ENCODE data around the gene CILP2. TPM values are rescaled to one million over a fixed set of nuclear protein-coding genes. Genes with fewer than 3 reads are reported as not detected.
A peak's percentile ranks its signal among the peaks of the same experiment; 100 is the strongest.

Gene CILP2
- total RNA-seq, 2 experiments from 2014 or later: 0.25 TPM; not detected in 1

DNA sequence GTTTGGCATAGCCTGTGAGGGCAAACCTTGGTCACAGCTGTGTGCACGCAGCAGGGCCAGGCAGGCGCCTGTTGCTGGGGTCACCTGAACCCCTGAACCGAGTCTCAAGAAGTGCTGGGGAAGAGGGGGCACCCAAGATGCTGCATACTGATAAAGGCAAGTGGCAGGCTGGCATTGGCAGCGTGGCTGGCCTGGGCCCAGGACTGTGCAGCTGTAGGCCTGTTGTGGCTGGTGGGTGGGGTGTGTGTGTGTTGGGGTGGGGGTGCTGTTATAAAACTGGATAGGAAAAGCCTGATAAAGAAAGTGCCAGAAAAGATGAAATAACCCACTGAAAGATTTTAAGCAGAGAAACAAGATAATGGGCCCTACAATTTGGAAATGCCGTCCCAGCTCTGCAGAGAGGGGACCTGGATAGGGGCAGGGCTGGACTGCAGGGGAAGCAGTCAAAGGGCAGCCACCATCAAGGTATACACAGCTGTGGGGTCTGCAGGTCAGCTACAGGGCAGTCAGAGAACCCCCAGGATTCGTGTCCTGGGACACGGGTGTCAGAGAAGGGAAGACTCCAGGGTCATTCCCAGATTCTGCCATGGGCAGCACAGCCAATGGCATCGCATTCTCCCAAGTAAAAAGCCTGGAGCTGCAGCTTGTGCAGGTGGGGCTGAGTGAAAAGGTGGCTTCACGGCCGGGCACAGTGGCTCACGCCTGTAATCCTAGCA lies 33.2 kb downstream of the CILP2 start:
- Mint-ChIP-seq H3K9me3 (no peaks in the 10 kb centered on the region), H3K4me3 (no peak overlapping the region), H3K4me1 (no peaks in the 10 kb centered on the region), H3K36me3 (ENCODE audit: low read depth) (peaks cover 38% of the 10 kb centered on the region), H3K27me3 (no peaks in the 10 kb centered on the region), H3K27ac (no peak overlapping the region)
- DNase-seq: no peak
- CTCF ChIA-PET: interaction anchor here (1.3 to 1.8 kb wide), 3 partner anchors 12 to 82 kb away, joined by 3 to 4 read pairs (median 4); no protein-coding TSS in a partner anchor
- POLR2A ChIA-PET: no interaction called here

DNA sequence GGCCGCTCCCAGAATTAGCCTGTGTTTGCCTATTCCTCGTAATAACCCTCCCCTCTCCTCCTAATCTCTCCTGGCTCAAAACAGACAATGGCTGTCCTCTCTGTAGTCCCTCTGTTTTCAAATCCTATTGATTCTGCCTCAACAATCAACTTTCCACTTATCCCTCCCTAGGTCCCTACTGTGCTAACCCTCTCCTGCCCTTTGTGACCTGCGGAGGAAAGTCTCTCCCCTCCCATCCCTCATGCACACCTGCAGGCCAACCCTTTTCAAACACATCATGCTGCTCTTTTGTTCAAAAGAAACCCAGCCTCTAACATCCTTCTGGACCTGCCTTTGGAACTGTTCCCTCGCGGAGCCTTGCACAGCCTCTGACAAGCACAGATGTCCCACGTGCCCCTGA lies 37.3 kb downstream of the CILP2 start:
- ChIA-PET CTCF (interaction anchor here (1.6 kb wide), 1 partner anchor 8 kb away, joined by 4 read pairs; no protein-coding TSS in a partner anchor), POLR2A (no interaction called here)
- Mint-ChIP-seq H3K27me3 (no peaks in the 10 kb centered on the region), H3K4me3 (no peak overlapping the region), H3K36me3 (ENCODE audit: low read depth) (peaks cover 16% of the 10 kb centered on the region), H3K9me3 (no peaks in the 10 kb centered on the region), H3K27ac (no peak overlapping the region), H3K4me1 (peaks cover 8% of the 10 kb centered on the region)
- DNase-seq: no peak

DNA sequence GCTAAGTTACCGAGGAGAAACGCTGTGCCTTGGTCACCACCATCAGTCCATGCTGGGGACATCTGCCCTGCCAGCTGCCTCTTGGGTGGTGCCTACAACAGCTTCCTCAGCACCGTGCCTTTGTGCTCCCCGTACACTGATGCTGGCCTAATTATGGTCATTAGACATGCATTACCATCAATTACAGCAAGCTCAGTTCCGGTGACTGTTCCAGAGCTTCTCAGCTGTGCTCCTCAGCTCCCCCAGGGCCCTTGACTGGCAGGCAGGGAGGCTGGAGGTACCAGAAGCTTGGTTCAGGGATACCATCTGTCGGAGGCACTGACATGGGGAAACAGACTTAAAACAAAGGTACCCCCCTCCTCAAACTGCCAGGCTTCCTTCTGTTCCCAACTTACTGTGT lies 40.2 kb downstream of the CILP2 start:
- ChIA-PET CTCF (interaction anchor here (0.6 to 1.3 kb wide), 5 partner anchors 10 to 813 kb away, joined by 3 read pairs; no protein-coding TSS in a partner anchor), POLR2A (interaction anchor here (0.6 to 1.0 kb wide), 3 partner anchors 13 to 658 kb away, joined by 3 to 4 read pairs (median 4); partner anchors contain the start of gene ZNF682)
- no peaks in the 10 kb centered on the region for H3K27me3 Mint-ChIP-seq
- peaks cover 19% of the 10 kb centered on the region for H3K36me3 Mint-ChIP-seq (ENCODE audit: low read depth)
- H3K4me1 Mint-ChIP-seq: peaks cover 32% of the 10 kb centered on the region
- H3K27ac Mint-ChIP-seq: no peak overlapping the region
- H3K4me3 Mint-ChIP-seq: no peak overlapping the region
- DNase-seq: no peak
- H3K9me3 Mint-ChIP-seq: no peaks in the 10 kb centered on the region

DNA sequence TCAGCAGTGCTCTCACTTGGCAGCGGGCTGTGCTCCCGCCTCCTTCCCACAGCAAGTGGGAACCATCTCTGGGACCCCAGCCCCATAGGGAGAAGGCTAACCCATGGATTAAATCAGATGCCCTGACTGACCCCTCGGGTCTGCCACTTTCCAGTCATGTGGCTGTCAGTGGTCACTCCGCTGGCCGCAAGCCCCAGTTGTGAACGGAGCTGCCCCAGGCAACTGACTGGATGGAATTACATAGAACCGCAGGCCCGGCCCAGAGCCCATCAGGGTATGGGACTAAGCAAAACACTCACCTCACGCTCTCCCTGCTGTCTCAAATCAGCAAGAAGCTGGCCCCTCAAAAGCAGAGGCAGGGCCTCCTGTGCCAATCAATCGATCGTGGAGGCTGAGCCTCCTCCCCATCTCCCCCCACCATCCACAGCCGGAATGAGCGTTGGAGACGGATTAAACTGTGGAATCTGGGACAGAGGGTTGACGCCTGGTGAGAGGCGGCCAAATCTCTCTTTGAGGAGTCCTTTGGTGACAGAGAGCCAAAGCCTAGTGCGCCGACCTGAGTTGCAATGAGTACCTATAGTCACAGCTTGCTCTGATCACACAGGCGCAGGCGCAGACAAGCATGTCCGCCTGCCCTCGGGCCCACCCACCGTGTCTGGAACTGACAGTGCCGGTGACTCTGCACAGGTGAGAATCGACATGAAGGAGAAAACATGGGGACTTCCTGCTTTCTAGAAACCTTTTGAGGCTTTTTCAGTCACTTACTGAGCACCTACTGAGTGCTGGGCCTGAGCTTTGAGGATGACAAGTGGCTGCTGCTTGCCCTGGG lies 41.7 kb downstream of the CILP2 start:
- Mint-ChIP-seq H3K27me3 (no peaks in the 10 kb centered on the region), H3K4me1 (peaks cover 38% of the 10 kb centered on the region), H3K27ac (peak overlapping the region; percentile 36), H3K9me3 (no peaks in the 10 kb centered on the region), H3K36me3 (ENCODE audit: low read depth) (peaks cover 19% of the 10 kb centered on the region), H3K4me3 (no peak overlapping the region)
- DNase-seq: no peak
- POLR2A ChIA-PET: no interaction called here
- CTCF ChIA-PET: interaction anchor here (0.5 to 1.4 kb wide), 8 partner anchors 10 to 41 kb away, joined by 3 to 7 read pairs (median 4); no protein-coding TSS in a partner anchor

DNA sequence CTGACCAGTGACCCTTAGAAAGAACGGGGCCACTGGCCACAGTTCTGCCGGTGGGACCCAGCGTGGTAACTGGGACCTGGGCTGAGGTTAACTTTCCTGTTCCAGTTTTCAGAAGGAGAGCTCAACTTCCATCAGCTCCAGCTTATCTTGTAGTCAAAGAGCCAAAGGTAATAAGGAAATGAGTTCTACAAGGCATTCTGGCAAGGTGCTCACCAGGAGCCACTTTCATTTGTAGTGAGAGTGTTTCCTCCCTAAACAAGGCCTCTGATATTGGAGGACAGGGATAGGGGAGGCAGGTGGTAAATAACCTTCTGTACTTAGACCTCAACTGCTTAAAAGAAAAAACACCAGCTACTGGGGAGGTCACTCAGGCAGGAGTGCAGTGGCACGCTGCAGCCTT lies 42.4 kb downstream of the CILP2 start:
- Mint-ChIP-seq H3K4me3 (no peak overlapping the region), H3K9me3 (no peaks in the 10 kb centered on the region), H3K27me3 (no peaks in the 10 kb centered on the region), H3K27ac (peak overlapping the region; percentile 19), H3K36me3 (ENCODE audit: low read depth) (peaks cover 19% of the 10 kb centered on the region), H3K4me1 (peaks cover 38% of the 10 kb centered on the region)
- ChIA-PET POLR2A (no interaction called here), CTCF (interaction anchor here (0.5 to 1.4 kb wide), 4 partner anchors 9 to 26 kb away, joined by 3 to 7 read pairs (median 4); no protein-coding TSS in a partner anchor)
- DNase-seq: no peak

DNA sequence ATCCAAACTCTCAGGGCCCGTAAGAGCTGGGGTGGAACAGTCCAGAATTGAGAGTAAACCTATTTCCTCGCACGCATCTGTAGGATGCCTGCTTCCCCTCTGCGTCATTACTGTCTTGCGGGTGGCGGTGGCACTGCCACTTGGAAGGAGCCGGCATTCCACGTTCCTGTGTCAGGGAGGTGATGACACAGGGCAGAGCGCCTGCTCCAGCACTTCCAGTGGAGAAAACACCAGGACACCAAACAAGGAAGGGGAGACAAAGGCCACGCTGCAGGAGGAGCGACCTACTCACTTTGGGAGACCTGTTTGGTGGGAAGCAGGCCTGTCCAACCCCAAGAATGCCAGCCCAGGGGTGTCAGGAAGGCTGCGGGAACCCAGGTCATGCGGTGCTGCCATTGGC lies 43.3 kb downstream of the CILP2 start:
- no peak for DNase-seq
- POLR2A ChIA-PET: no interaction called here

DNA sequence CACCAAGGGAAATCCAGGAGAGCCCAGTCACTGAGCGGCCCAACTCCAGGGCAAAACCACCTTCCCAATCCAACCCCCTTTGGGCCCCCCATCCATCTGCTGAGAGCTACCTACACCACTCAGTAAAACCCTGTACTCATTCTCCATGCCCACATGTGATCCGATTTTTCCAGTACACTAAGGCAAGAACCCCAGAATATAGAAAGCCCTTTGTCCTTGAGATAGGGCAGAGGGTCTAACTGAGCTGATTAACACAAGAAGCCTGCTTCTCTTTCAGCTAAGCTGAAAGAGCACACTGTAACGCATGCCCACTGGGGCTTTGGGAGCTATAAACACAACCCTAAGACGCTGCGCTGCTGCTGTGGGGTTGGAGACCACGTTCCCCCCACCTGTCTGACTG lies 44.4 kb downstream of the CILP2 start:
- ChIA-PET CTCF (interaction anchor here (1.3 to 1.7 kb wide), 3 partner anchors 8 to 28 kb away, joined by 3 to 7 read pairs (median 4); no protein-coding TSS in a partner anchor), POLR2A (no interaction called here)
- Mint-ChIP-seq H3K36me3 (ENCODE audit: low read depth) (peaks cover 26% of the 10 kb centered on the region), H3K9me3 (no peaks in the 10 kb centered on the region), H3K4me1 (peaks cover 43% of the 10 kb centered on the region), H3K27me3 (no peaks in the 10 kb centered on the region), H3K27ac (peak overlapping the region; percentile 7), H3K4me3 (no peak overlapping the region)
- no peak for DNase-seq

More for the DNA sequence above, 43.3 kb downstream of the CILP2 start:
- no peaks in the 10 kb centered on the region for H3K9me3 Mint-ChIP-seq
- peaks cover 25% of the 10 kb centered on the region for H3K36me3 Mint-ChIP-seq (ENCODE audit: low read depth)
- CTCF ChIA-PET: interaction anchor here (1.5 to 1.7 kb wide), 2 partner anchors 27 to 29 kb away, joined by 3 to 7 read pairs; no protein-coding TSS in a partner anchor
- H3K4me1 Mint-ChIP-seq: peaks cover 43% of the 10 kb centered on the region
- H3K27me3 Mint-ChIP-seq: no peaks in the 10 kb centered on the region
- H3K4me3 Mint-ChIP-seq: no peak overlapping the region
- peak overlapping the region; percentile 81 for H3K27ac Mint-ChIP-seq

DNA sequence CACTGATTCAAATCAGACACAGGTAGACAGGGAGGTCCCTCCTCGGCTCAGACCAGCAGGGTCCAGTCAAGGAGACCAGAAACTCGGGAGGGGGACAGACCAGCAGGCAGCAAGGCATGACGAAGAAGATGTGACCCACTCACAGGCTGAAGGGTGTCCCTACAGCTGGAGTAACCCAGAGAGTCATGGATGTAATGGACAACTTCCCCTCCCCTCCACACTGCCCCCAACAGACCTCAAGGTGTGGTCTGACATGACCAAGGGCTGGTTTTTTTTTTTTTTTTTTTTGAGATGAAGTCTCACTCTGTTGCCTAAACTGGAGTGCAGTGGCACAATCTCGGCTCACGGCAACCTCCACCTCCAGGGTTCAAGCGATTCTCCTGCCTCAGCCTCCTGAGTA lies 46.3 kb downstream of the CILP2 start:
- CTCF ChIA-PET: interaction anchor here (2.0 kb wide), 1 partner anchor 30 kb away, joined by 6 read pairs; no protein-coding TSS in a partner anchor
- POLR2A ChIA-PET: no interaction called here
- Mint-ChIP-seq H3K4me1 (peaks cover 59% of the 10 kb centered on the region), H3K9me3 (no peaks in the 10 kb centered on the region), H3K4me3 (no peak overlapping the region), H3K27ac (no peak overlapping the region), H3K36me3 (ENCODE audit: low read depth) (peaks cover 35% of the 10 kb centered on the region), H3K27me3 (no peaks in the 10 kb centered on the region)
- DNase-seq: no peak

DNA sequence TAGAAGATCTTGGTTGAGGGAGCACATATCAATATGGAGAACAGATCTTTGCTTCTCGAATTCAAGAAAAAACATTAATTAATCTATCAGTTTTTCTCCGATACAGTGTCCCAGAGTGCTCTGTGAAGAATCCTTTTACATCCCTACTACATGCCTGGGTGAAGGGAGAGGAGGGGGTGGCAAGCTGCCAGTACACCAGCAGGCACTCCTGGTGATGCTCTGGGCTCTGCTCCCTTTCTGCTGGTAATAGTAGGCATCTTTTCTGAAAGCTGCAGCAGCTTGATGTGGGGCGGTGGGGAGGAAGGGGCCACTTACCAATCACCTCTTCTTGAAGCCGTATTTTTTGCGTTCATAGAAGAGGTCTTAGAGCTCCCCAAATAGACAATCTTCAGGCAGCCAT lies 49.7 kb downstream of the CILP2 start:
- H3K9me3 Mint-ChIP-seq: no peaks in the 10 kb centered on the region
- H3K27me3 Mint-ChIP-seq: no peaks in the 10 kb centered on the region
- ChIA-PET CTCF (interaction anchor here (0.7 to 1.8 kb wide), 4 partner anchors 9 to 36 kb away, joined by 3 to 6 read pairs (median 3); no protein-coding TSS in a partner anchor), POLR2A (no interaction called here)
- H3K4me3 Mint-ChIP-seq: no peak overlapping the region
- H3K27ac Mint-ChIP-seq: peak overlapping the region; percentile 10
- H3K4me1 Mint-ChIP-seq: peaks cover 58% of the 10 kb centered on the region
- no peak for DNase-seq
- H3K36me3 Mint-ChIP-seq (ENCODE audit: low read depth): peaks cover 53% of the 10 kb centered on the region

DNA sequence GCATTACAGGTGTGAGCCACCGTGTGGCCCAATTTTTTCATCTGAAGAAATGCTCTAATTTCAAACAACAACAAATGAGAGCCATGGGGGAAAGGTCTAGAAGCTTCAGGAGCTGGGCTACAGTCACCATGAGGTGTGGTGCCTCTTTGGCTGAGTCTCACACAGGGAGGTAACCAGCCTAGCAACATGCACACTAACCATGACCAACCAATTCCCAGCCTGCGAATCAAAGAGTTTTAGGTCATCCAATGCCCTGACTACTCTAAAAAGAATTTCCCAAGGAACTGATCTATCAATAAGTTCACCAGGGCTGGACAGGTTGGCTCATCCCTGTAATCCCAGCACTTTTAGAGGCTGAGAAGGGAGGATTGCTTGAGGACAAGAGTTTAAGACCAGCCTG lies 50.5 kb downstream of the CILP2 start:
- Mint-ChIP-seq H3K4me1 (peaks cover 63% of the 10 kb centered on the region), H3K27ac (peak overlapping the region; percentile 80), H3K4me3 (no peak overlapping the region), H3K36me3 (ENCODE audit: low read depth) (peaks cover 58% of the 10 kb centered on the region), H3K9me3 (no peaks in the 10 kb centered on the region), H3K27me3 (no peaks in the 10 kb centered on the region)
- no peak for DNase-seq
- ChIA-PET CTCF (interaction anchor here (0.6 to 1.8 kb wide), 6 partner anchors 9 to 591 kb away, joined by 3 to 6 read pairs (median 3); no protein-coding TSS in a partner anchor), POLR2A (interaction anchor here (0.6 kb wide), 1 partner anchor 435 kb away, joined by 3 read pairs; no protein-coding TSS in a partner anchor)

DNA sequence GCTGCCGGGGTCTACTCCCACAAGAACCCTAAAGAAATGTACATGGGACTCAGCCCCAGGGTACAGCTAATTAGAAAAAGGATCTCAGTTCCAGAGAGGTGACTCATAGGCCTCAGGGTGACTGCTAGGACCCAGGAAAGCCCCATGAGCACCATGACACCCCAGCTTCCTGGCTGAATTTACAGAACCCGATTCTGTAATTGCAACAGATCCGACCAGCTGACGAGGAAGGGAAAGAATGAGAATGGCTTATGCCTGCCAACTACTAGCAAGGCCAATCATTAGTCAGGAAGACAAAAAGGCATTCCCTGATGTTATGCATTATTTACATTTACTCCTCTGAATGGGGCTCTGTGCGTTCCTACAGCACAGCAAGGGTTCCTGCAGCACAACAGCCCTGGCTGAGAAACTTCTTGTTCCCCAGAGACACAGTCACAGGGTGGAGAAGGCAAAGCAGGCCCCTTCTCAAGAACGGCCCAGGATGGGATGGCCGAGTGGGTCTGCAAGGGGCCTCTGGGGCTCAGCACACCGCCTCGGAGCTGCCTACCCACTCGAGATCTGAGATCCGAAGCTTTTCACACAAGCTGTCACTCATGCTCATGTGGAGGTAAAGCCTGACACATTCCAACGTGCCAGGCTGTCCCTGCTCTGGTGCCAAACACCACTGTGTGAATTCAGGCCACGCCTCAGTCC lies 53.2 kb downstream of the CILP2 start:
- peak overlapping the region; percentile 89 for H3K27ac Mint-ChIP-seq
- DNase-seq: peak; percentile 55
- H3K4me1 Mint-ChIP-seq: peaks cover 71% of the 10 kb centered on the region
- ChIA-PET CTCF (interaction anchor here (0.5 to 2.2 kb wide), 4 partner anchors 11 to 77 kb away, joined by 3 to 6 read pairs (median 3); partner anchors contain the start of gene ZNF101), POLR2A (interaction anchor here (0.6 kb wide), 1 partner anchor 13 kb away, joined by 4 read pairs; no protein-coding TSS in a partner anchor)
- no peaks in the 10 kb centered on the region for H3K27me3 Mint-ChIP-seq
- no peaks in the 10 kb centered on the region for H3K9me3 Mint-ChIP-seq
- peaks cover 65% of the 10 kb centered on the region for H3K36me3 Mint-ChIP-seq (ENCODE audit: low read depth)
- peak overlapping the region; percentile 25 for H3K4me3 Mint-ChIP-seq

DNA sequence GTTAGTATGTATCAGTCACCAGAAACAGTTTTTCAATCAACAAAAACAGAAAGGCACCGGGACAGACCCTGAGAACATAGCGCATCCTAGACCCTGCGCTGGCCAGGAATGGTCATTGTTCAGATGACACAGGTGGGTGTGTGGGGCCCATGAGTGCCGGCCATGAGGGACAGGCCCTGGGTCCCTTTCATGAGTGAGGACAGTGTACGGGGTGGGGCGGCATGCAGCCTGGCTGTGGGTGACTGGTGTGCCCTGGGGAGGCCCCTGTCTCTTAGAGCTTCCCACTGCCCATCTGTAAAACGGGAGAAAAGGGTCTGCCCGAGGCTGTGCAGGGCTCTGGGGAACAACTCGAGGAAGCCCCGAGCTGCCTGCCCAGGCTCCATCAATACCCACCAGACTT lies 54.6 kb downstream of the CILP2 start:
- no peak for DNase-seq
- peaks cover 82% of the 10 kb centered on the region for H3K4me1 Mint-ChIP-seq
- no peak overlapping the region for H3K4me3 Mint-ChIP-seq
- ChIA-PET POLR2A (no interaction called here), CTCF (interaction anchor here (2.2 kb wide), 1 partner anchor 10 kb away, joined by 6 read pairs; no protein-coding TSS in a partner anchor)
- H3K27me3 Mint-ChIP-seq: no peaks in the 10 kb centered on the region
- no peaks in the 10 kb centered on the region for H3K9me3 Mint-ChIP-seq
- peaks cover 71% of the 10 kb centered on the region for H3K36me3 Mint-ChIP-seq (ENCODE audit: low read depth)
- H3K27ac Mint-ChIP-seq: peak overlapping the region; percentile 66
